HG02938 (cell line): ENCODE measurements around the gene SLC25A36.

Experiments
- ATAC-seq: cut with Tn5 transposase; IDR thresholded peaks from one replicate; pipeline ENCODE4 v1.9.1; 2021; ENCODE audit warnings: mild to moderate bottlenecking, moderate library complexity; ENCODE audit not compliant: unreplicated experiment

Gene SLC25A36, protein sequence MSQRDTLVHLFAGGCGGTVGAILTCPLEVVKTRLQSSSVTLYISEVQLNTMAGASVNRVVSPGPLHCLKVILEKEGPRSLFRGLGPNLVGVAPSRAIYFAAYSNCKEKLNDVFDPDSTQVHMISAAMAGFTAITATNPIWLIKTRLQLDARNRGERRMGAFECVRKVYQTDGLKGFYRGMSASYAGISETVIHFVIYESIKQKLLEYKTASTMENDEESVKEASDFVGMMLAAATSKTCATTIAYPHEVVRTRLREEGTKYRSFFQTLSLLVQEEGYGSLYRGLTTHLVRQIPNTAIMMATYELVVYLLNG

DNA sequence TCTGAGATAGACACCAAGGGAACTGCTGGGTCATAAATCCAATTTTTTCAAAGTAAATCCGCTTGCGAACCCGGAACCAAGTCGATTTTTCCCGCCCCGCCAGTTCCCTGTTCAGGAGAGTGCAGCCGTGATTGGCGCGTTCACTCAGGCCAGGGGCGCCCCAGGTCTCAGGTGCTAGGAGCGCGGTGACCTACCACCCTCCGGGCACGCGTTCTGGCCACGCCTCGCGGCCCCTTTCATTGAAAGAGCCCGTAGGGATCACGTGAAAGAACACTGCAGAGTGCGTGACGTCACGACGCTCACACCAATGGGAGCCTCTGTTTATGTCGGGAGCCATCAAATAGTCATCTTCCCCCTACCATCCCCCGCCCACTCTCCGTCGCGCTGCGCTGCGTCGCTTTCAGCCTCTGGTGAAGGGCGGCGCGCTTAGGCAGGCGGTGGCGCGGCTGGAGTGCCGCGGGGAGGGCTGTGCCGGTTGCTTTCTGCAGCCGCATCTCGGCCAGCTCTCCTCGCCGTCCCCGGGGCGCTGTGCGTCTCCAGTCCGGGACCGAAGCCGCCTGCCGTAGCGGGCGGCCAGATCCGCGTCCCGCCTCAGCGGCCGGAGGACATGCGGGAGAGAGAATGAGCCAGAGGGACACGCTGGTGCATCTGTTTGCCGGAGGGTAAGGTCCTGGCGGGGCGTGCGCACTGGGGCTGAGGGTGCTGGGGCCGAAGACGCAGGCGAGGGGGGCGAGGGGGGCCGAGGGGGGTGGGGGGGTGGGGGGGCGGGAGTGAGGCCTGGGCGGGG, at the start of gene SLC25A36:
Gene SLC25A36 (plus strand): TSS at position 403 of the 787 bp plus-strand sequence. CDS start 219 bp downstream, at position 622.
- ATAC-seq, result peak; percentile 96

DNA sequence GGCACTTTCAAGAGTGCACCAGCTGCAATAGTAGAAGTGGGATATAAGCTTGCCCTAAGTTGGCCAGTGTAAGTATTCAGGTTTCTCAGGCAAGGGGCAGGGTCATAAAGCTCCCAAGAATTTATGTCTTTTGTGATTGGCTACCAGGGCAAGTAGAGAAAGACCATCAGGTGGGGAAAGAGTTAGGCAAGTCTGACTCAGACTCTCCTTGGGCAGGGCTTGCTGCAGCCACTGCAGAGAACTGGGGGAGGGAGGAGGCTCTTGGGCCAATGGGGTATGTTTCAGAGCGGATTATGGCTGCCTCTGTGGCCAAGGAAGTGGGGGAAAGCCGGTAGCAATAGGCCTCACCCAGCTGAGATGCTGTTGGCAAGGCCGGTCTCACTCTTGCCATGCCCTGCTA, 44.6 kb upstream of the SLC25A36 start:
- ATAC-seq, result no peak

DNA sequence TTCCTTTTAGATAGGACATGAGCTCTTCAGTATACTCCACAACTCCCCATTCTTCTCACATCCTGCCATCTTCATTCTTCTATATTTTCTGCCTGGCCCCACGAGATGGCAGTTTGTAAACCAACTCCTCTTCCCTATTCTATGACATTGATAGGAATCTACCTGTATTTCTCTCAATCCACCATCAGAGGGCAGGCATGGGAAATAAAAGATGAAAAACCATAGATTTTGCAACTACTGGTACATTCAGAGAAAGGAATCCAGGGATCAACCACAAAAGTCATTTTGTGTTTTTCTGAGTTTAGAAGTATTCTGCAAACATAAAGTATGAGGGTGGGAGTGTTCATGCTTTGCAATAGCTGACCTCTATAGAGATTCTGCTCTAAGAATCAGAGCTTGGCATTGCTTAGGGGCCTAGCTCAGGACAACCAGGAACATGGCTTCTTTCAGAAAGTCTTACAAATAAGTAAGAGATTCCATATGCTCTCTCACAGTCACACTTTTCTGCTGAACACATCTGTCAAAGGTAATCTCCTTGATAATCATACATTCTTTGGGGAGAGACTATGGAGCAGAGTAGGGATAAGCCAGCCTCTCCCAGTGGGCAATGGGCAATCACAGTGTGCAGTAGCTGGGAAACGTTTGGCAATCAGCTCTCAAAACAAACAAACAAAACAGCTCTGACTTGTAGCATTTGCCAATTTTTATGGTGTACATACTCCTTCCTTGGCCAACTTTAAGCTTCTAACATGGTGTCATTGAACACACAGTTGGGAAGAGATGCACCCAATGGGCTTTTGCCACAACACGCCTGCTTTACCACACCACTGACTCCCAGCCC, 43.1 kb upstream of the SLC25A36 start:
- no peak for ATAC-seq

DNA sequence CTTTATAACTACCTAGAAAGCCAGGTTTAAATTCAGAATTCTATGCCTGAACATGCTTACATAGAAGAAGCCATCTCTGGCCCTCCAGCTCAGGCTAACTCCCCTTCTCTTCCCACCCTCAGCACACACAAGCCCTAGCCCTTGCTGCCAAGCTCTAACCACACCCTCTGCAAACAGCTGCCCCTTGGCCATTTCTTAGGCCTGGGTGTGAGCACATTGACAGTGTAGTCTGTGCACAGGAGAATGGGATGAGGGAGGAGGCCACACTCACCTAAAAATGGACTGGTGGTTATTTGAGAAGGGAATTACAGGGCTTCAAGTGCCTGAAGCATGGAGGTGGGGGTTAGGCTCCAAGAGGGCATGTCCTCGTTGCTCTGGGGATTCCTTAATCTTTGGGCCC, 42.3 kb upstream of the SLC25A36 start:
- no peak for ATAC-seq

DNA sequence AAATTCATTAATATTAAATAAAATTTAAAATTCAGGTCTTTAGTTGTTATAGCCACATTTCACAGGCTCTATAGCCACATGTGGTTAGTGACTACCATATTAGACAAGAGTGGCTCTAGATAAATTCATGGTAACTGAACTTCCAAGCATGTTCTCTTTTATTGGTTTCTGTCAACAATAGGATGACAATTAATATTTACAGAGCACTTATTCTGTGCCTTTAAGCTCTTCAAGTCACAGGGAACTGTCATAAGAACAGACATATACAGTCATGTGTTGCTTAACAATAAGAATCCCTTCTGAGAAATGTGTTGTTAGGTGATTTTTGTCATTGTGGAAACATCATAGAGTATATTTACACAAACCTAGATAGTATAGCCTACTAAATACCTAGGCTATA, 38.8 kb upstream of the SLC25A36 start:
- ATAC-seq, result no peak

DNA sequence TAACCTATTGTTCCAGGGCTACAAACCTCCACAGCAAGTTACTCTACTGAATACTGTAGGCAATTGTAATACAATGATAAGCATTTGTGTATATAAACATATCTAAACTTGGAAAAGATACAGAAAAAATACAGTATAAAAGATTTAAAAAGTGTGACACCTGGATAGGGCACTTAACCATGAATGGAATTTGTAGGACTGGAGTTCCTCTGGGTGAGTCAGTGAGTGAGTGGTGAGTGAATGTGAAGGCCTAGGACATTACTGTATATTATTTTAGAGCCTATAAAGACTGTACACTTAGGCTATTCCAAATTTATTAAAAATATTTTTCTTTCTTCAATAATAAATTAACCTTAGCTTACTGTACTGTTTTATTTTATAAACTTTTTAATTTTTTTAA, 38.4 kb upstream of the SLC25A36 start:
- ATAC-seq, result no peak

DNA sequence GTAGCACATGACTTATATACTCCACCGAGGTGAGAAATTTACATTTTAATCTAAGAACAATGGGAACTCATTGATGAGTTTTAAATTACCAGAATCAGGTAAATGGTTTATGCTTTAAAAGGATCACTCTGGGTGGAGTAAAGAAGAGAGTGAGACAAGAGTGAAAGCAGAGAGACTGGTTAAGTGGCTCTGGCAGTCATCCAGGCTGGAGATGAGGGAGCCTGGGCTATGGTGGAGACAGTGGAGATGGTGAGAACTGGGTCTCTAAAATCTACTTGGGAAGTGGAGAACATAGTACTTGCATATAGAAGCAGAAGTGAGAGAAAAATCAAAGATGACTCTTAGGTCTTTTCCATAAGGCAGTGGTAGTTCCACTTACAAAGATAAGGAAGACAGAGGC, 37.1 kb upstream of the SLC25A36 start:
- ATAC-seq, result no peak

DNA sequence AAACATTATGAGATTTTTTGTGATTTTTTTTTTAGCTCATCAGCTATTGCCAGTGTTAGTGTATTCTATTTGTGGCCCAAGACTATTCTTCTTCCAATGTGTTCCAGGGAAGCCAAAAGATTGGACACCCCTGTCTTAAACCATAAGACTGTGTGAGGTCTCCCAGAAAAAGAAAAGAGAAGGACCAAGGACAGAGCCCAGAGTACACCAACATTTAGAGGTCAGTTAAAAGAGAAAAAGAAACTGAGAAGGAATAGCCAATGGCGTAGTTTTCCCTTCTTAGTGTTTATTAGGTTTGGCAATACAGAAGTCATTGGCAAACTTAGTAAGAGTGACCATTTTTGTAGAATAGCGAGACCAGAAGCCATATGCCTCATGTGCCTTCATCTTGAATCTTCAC, 36.1 kb upstream of the SLC25A36 start:
- no peak for ATAC-seq

DNA sequence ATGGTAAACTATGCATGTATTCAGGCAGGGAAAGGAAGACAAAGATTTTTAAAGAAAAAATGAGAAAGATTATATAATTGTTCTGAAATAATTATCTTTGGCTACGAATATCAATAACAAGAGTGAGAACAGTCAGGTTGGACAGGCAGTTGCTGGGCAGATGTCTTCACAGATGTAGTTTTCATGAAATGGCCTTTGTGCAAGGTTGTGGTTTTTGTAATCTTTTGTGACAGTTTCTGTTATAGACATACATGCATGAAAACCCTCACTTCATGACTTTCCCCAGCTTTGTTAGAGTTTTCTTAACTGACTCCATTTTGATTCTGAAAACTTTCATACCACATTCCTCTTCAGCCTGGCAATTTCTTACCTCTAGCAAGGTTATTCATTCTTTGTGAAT, 34.9 kb upstream of the SLC25A36 start:
- peak; percentile 71 for ATAC-seq

DNA sequence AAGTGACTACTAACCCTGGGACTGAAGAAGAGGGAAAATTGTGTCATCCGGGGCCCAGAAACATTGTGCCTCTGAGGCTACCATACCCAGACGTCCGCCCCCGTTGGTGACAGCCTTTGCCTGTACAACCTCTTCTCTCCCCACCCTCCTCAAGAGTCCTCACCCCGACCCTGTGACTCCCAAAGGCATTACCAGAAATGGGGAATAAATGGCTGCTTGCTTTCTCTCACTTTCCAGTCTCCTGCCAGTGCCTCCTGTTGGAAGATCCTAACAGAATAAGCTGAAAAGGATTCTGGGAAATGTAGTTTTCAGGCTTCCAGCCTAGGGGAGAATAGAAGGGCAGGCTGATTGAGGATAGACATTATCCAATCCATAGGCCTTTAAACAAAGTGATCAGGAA, 30.8 kb upstream of the SLC25A36 start:
- no peak for ATAC-seq

DNA sequence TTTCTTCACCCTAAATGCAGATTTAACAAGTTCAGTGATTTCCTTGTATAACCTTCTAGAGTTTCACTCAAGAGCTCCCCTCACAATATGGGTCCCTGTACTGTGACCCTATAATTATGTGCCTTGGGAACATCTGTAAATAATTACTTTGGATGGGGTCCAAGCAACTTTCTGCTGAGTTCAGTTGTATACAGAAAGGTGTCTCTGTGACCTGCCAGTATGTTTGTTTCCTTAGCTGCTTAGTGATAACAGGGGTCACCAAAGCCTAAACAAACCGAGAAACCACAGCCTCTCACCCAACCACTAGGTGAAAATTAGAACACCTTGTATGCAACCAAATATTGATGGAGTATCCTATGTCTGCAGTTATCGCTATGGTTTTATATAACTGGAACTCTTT, 29.8 kb upstream of the SLC25A36 start:
- no peak for ATAC-seq

DNA sequence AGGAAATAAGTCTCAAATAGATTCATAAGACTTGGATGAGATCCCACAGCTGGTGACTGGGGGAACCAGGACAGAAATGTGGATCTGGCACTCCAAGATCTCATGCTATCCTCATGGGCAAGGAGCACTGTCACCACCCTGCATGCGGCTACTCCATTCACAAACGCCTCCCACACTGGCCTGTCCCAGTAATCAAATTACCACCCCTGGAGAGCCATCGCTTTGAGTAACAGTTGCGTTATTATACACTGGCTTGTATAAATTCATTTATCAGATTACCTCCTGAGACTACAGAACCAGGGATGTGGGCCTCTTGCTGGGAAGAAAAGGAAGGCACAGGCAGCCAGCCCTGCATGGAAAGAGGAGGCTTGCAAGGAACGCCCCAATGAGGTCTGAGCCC, 27.9 kb upstream of the SLC25A36 start:
- no peak for ATAC-seq

DNA sequence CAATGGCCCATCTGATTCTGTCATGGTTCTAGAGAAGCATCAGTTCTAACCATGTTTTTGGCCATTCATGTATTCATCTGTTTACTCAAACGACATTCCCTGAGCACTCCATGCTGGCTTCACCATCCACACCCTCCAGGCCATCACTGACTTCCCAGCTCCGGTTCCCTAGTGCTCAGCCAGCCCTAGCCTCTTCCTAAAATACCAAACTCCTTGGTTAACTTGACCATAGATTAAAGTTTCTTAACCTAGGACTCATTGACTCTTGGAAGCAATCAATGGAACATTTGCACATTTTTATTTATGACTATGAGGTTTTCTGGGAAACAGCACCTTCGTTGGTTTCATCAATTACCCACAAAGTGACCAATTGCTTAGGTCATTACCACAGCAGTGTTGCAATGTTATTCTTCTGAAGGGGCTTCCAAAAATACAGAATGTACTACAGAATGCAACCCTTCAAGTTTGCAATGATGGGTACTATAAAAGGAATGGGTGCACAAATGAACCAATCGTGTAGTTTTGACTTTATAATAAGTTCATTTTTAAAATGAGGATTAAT, 27.2 kb upstream of the SLC25A36 start:
- ATAC-seq, result no peak

DNA sequence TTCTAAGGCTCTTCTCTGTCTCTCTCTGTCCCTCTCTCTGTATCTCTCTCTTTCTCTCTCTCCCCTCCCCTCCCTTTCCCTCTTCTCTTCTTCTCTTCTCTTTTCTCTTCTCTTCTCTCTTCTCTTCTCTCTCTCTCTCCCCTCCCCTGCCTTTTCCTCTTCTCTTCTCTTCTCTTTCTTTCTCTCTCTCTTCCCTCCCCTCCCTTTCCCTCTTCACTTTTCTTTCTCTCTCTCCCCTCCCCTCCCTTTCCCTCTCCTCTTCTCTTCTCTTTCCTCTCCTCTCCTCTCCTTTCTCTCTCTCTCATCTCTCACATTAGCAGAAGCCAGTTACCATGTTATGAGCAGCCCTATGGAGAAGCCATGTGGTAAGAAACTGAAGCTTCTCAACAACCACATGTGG, 25.0 kb upstream of the SLC25A36 start:
- ATAC-seq, result no peak

DNA sequence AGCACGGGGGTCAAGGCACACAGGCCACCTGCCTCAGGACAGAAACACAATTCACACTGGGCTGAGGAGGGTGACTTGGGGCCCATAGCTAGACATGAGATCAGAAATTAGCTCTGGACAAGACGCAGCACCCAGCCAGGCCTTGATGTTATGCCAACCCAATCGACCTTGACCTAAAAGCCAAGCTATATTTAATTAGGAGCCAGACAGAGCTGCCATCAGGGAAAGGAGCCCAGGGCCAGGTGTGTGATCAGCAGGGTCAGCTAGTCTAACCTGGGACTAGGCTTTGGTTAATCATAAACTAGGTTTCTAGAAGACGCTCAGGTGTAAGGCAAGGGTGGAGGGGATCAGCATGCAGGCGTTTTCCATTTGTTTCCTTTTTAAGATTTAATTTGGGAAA, 23.9 kb upstream of the SLC25A36 start:
- no peak for ATAC-seq

DNA sequence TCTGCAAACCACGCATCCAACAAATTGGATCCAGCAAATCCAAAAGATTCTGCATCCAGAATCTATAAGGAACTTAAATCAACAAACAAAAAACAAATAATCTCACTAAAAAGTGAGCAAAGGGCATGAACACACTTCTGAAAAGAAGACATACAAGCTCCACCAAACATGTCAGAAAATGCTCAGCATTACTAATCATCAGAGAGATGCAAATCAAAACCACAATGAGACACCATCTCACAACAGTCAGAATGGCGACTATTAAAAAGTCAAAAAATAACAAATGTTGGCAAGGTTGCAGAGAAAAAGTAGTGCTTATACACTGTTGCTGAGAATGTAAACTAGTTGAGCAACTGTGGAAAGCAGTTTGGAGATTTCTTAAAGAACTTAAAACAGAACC, 21.6 kb upstream of the SLC25A36 start:
- ATAC-seq, result no peak

DNA sequence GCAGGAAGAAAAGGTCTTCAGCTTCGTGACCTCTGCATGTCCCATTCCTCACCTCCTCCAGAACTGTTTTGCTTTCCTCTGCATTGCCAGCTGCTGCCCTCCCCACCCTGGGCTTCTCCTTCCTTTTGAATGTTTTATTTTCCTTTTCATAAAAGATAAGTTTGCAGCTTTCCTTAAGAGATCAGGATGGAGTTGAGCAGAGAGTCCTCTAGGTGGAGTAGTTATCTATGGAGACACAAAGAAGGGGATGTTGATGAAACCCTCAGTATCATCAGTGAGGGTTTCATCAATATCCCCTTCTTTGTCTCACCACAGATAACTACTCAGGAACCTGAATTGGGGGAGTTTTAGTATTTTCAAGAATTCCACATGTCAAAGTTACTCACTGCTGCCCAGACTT, 19.0 kb upstream of the SLC25A36 start:
- ATAC-seq, result no peak

DNA sequence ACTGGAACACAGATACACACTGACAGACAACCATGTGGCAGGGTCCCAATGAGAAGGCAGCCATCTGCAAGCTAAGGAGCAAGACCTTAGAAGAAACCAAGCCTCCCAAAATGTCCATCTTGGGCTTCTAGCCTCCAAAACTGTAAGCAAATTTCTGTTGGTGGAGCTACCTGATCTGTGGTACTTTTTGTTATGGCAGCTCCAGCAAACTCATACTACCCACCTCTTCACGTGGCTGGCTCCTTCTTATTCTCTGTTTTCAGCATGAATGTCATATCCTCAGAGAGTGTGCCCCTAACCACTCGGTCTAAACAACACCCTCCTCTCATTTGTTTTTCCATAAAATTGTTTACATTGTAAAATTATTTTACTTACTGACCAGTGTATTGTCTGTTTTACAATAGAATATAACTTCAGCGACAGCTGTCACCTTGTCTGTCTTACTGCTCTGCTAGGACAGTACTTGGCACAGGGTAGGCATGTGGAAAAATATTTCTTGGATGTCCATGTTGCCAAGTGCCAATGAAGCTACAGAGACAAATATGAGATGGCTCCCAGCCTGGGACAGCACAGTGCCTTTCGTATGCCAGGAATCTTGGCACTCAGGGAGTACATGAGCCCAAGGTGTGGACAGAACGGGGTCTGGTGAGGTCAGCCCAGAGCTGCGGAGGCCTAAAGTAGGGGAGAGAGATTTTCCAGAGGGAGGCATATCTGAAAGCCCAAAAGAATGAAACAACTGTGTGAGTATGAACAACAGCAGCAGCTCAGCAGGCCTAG, 17.4 kb upstream of the SLC25A36 start:
- ATAC-seq, result no peak

DNA sequence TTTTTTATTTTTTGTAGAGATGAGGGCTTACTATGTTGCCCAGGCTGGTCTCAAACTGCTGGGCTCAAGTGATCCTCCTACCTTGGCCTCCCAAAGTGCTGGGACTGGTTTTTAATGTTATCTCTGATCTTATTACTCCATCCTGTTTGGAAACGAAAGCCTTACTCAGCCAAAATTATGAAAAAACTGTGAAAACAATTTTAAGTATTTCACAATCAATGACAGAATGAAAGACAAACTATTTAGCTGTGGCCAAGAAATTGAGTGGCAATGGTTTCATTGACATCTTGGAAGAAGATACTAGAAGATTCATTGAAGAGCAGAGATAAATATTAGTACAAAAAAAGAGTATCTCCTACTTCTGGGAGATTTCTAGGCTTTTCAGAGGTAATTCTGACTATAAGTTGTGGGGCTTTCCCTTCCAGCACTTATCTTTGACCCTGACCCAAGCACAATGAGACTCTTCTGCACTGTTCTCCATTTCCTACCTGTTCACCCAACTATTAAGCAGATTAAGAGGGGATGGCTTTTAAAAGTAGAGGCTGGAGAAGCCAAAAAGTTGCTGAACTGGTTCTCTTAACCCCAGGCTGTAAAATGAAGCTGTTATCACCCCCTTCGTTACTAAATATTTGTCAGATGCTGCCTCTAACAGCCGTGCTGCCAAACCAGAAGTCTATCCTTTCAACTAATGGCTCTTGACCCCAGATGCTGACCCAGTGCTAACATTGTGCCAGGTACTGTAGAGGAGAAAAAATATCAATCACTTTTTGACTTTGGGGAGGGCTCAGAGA, 14.2 kb upstream of the SLC25A36 start:
- no peak for ATAC-seq

DNA sequence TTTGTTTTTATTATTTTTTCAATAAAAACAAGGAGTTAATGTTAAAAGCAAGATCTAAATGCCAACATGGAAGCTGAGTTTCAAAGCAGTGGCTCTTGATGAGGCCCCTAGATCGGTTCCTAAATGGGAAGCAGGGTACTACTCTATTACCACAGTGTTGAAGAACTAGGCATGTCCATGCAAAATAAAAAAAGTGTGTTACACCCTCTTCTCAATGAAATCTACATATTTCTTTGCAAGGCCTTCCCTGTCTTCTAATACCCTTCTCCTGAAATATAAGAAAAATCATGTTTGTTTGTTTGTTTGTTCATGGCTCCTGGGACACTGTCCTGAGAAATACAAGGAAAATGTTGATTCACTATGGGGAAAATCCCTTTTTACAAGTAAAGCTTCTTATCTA, 12.2 kb upstream of the SLC25A36 start:
- no peak for ATAC-seq
